HG03354 (cell line): ENCODE results near the gene BEAN1.
"Not testable (repeated sequence)": the region's sequence is repeated elsewhere in the genome, so short reads cannot be mapped to it uniquely, and the experiment has no call there.

ENCODE experiments used
- ATAC-seq: cut with Tn5 transposase; IDR thresholded peaks from one replicate; pipeline ENCODE4 v1.9.1; 2021; ENCODE audit warnings: mild to moderate bottlenecking; ENCODE audit not compliant: unreplicated experiment, poor library complexity, severe bottlenecking

The BEAN1 gene

DNA sequence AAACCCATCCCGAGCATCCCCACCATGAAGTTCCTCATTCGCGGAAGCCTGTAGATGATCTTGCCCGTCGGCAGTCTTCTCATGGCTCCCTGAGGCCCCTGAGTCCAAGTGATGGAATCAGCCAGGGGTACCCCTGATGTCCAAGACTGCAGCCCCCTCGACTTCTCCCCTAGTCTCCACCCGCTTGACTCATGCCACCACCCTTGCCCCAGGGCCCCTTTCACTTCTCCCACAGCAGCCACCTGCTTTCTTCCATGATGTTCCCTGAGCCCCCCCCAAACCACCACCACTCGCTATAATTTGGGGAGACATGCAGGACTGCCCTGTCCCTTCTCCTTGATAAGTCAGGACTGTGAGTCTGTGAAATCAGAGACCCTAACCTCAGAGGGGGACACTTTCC is 11.4 kb downstream of the BEAN1 start:
- ATAC-seq, result no peak

DNA sequence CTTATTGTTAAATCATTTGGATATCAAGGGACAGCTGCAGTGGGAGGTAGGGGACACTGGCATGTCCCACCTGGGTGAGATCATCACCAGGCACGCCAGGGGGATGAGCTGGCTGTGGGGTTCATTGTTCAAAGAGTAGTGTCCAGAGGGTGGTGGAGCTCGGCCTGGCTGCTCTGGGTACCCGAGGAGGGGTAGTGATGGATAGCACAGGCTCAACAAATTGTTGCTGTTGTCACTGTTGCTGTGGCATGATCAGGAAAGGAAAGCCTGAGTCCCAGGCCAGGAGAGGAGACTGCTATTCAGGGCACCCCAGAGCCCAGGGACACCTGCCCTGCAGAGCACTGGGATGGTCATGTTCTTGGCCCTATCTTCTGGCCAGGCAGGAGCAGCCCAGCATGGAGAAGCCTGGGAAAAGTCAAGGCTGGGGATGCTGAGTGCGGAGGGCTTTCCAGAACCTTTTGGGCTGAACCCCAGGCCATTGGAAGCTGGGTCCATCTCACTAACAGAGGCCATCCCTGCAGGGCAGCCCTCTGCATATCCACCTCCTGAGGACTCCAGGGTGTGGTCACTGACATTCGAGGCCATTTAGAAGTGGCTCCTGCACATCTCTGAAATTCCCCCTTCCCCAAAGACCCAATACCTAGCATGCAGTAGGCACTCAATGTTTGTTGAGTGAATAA is 12.1 kb downstream of the BEAN1 start:
- ATAC-seq, result no peak

- no peak for ATAC-seq
Measured at GRCh38 chr16:66440271-66440802, 13.2 kb downstream of the BEAN1 start.

- ATAC-seq, result no peak
Measured at GRCh38 chr16:66440970-66441369, 13.9 kb downstream of the BEAN1 start.

DNA sequence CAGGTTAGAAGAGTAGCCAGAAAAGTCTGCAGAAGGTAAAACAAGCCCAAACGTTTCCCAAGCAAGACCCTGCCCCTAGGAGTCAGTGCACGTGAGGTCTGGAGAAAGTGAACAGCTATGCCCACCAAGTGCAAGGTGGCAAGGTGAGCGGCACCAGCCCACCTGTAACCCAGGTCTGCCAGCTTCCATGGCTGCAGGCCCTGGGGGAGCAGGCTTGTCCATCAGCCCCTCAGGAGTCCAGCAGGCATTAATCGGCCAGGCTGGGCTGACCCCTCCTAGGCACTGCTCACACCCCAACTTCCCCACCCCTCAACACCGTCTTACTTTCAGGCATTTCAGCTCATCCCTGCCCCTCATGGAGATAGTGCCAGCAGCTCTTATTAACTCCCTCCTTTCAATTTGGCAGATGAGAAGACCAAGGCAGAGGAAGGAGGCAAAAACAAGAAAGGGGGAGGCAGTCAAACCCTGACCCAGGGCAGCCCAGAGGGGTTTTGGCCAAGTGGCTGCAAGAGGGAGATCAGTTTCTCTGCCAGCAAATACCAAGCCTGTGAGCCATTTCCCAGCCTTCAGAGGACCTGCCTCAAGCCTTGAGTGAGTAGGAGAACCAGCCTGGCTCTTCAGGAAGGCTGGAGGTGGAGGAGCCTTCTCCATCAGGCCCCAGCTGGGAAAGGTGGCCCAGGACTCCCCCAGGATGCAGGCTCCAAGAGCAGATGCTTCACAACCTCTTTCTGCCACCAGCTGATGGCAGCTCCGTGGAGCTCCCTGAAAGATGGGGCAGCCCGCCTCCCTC is 14.7 kb downstream of the BEAN1 start:
- ATAC-seq, result no peak

GRCh38 chr16:66442502-66443268 is 15.6 kb downstream of the BEAN1 start:
- ATAC-seq, result no peak

GRCh38 chr16:66443269-66443652 is 16.2 kb downstream of the BEAN1 start:
- ATAC-seq, result no peak

- no peak for ATAC-seq
Measured at GRCh38 chr16:66444049-66444481, 17.0 kb downstream of the BEAN1 start.

GRCh38 chr16:66446737-66447136 is 19.6 kb downstream of the BEAN1 start:
- no peak for ATAC-seq

DNA sequence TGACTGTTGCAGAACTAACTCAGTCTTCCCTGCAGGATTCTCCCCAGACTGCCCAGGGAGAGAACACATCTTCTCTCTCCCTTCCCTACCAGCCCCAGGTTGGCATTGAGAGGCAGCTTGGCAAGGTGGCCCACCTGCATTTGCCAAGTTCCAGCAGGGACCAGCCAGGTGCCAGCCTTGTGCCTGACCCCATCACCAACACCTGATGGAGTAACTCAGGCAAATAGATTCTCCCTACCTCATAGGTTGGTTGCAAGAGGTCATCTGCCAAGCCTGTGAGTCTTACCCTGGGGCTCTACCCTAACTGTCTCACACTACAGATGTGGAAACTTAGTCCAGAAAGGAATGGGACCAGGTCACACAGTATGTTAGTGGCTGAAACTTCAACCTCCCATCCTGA is 20.4 kb downstream of the BEAN1 start:
- no peak for ATAC-seq

DNA sequence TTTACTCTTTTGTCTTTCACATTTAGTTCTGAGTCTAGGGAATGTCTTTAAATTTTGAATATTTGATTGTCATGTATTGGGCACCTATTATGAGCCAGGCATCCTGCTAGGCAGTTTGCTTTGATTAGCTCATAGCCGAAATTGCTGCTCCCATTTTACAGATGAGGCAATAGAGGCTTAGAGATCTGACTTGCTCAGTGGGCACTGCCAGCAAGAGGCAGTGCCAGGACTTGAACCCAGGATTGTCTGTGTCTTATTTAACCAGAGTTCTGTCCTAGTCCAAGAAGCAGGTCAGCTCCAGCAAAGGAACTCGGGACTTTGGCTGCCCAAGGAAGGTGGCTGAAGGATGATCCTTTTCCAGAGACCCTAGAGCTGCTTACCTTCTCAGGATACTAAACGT is 24.5 kb downstream of the BEAN1 start:
- no peak for ATAC-seq

- ATAC-seq, result not testable (repeated sequence)
Measured at GRCh38 chr16:66453230-66453629, 26.1 kb downstream of the BEAN1 start.

GRCh38 chr16:66454751-66455150 is 27.7 kb downstream of the BEAN1 start:
- ATAC-seq, result no peak

DNA sequence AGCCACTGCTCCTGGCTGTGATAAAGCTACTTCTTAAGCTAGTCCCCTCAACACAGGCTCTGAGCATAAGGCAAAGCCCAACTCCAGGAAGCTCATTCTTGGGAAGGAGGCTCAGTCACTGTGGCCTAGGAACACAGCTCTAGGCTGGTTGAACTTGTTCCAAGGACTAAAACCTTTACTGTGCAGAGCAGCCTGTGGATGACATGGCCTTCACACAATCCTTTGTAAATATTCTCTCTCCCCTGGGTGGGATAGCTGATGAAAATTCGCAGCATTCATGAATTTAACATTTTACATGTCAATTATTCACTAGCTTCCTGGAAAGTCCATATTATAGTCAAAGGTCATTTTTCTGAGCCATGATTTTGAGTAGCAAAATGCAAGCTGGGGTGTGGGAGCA is 28.9 kb downstream of the BEAN1 start:
- ATAC-seq, result no peak

DNA sequence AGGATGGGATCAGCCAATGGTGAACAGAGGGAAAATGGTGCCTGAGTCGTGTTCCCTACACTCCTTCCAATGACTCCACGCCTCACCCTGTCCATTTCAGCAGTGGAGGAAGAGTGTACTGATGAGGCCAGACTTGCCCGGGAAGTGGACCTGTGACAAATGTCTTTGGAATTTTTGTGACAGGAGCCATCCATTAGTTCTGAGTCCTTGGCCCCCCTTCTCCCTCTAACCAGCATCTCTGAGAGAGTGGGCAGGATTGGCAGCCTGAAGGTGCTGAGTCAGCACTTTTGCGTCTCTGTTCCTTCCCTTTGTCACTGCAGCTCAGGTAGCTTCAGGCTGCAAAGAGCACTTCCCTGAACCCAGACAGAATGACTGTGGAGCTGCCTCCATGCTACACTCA is 30.8 kb downstream of the BEAN1 start:
- ATAC-seq, result no peak

- ATAC-seq, result no peak
Measured at GRCh38 chr16:66458292-66458691, 31.2 kb downstream of the BEAN1 start.

- no peak for ATAC-seq
Measured at GRCh38 chr16:66458853-66459252, 31.8 kb downstream of the BEAN1 start.

GRCh38 chr16:66459878-66460277 is 32.8 kb downstream of the BEAN1 start:
- ATAC-seq, result no peak

GRCh38 chr16:66460703-66461102 is 33.6 kb downstream of the BEAN1 start:
- ATAC-seq, result no peak

DNA sequence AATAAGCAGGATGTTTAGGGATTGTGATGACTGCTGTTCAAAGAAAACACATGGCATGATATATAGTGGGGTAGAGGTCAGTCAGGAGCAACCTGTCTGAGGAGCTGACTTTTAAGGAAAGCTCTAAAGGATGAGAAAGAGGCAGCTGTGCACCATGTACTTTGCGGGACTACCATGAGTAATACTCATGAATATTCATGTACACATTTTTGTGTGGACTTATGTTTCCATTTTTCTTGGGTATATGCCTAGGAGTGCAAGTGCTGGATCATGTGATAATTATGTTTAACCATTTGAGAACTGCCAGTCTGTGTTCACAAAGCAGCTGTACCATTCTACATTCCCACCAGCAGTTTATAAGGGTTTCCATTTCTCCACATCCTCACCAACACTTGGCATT is 35.8 kb downstream of the BEAN1 start:
- ATAC-seq, result no peak
